Naive thymus-derived CD8-positive, alpha-beta T cell (primary cell): Measurements from ENCODE around the gene FAM120A. TPM values are rescaled to one million over a fixed set of nuclear protein-coding genes. Genes with fewer than 3 reads are reported as not detected.

ENCODE experiments used
- ATAC-seq, 2 donors: fragments of 150-1000 bp; cut with Tn5 transposase in 1 of 2; sonication (Bioruptor Pico), chemical (Tn5 transposase) in 1 of 2; 1 replicate in 1 of 2; 2 replicates in 1 of 2; pipeline ENCODE4 v1.10.0; 2021; ENCODE audit warnings: mild to moderate bottlenecking in 2 of 2, moderate library complexity in 2 of 2
- POLR2A ChIA-PET: fragments of 350-600 bp; sonication (Branson Sonifier 250); formaldehyde crosslinking; loops from one replicate; lab custom pipeline; 2021; ENCODE audit warnings: antibody characterized with exemption; lab: Charles Lee
- DNase-seq, 10 donors: peaks; one replicate each; pipeline versions ENCODE4 v3.0.0 to v3.0.0-alpha.2; 2020 to 2022
- H3K27ac Mint-ChIP-seq, 10 donors: one replicate each; pipeline ENCODE4 v1.8.0; 2020 to 2022; ENCODE audit warnings: mild to moderate bottlenecking in 10 of 10, mixed read lengths in 10 of 10, moderate library complexity in 4 of 10, inconsistent platforms in 1 of 10
- H3K27me3 Mint-ChIP-seq, 5 donors: one replicate each; pipeline ENCODE4 v1.8.0; 2021 to 2022; ENCODE audit warnings: mixed read lengths in 5 of 5
- H3K36me3 Mint-ChIP-seq, 3 donors: one replicate each; pipeline ENCODE4 v1.8.0; 2020 to 2022; ENCODE audit warnings: mixed read lengths in 3 of 3, mild to moderate bottlenecking in 2 of 3, inconsistent platforms in 1 of 3
- H3K4me1 Mint-ChIP-seq, 4 donors: one replicate each; pipeline ENCODE4 v1.8.0; 2021 to 2022; ENCODE audit warnings: mixed read lengths in 4 of 4
- H3K4me3 Mint-ChIP-seq, 10 donors: one replicate each; pipeline ENCODE4 v1.8.0; 2020 to 2022; ENCODE audit warnings: mild to moderate bottlenecking in 10 of 10, mixed read lengths in 10 of 10, moderate library complexity in 6 of 10, inconsistent platforms in 1 of 10
- H3K9me3 Mint-ChIP-seq, 9 donors: one replicate each; pipeline ENCODE4 v1.8.0; 2020 to 2022; ENCODE audit warnings: mixed read lengths in 9 of 9, mild to moderate bottlenecking in 3 of 9, inconsistent platforms in 1 of 9, moderate library complexity in 1 of 9
- polyA plus RNA-seq, 3 donors: library from polyadenylated mRNA; unstranded; fragments of 300-500 nt; fragmentation: Illumina TruSeq; gene quantifications; one replicate each; pipeline ENCODE4 v1.2.3, GENCODE V29; 2021
- total RNA-seq, 8 experiments: library from RNA in 2 of 8; stranded (reverse) in 2 of 8; gene quantifications; one replicate each; pipeline ENCODE4 v1.2.3 and lab custom pipeline; 2021 to 2026

FAM120A gene, protein sequence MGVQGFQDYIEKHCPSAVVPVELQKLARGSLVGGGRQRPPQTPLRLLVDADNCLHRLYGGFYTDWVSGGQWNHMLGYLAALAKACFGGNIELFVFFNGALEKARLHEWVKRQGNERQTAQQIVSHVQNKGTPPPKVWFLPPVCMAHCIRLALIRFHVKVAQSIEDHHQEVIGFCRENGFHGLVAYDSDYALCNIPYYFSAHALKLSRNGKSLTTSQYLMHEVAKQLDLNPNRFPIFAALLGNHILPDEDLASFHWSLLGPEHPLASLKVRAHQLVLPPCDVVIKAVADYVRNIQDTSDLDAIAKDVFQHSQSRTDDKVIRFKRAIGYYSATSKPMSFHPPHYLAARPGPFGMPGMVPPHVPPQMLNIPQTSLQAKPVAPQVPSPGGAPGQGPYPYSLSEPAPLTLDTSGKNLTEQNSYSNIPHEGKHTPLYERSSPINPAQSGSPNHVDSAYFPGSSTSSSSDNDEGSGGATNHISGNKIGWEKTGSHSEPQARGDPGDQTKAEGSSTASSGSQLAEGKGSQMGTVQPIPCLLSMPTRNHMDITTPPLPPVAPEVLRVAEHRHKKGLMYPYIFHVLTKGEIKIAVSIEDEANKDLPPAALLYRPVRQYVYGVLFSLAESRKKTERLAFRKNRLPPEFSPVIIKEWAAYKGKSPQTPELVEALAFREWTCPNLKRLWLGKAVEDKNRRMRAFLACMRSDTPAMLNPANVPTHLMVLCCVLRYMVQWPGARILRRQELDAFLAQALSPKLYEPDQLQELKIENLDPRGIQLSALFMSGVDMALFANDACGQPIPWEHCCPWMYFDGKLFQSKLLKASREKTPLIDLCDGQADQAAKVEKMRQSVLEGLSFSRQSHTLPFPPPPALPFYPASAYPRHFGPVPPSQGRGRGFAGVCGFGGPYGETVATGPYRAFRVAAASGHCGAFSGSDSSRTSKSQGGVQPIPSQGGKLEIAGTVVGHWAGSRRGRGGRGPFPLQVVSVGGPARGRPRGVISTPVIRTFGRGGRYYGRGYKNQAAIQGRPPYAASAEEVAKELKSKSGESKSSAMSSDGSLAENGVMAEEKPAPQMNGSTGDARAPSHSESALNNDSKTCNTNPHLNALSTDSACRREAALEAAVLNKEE
- total RNA-seq (10 to 100 TPM; 82.2 to 85.4 TPM), polyA plus RNA-seq (10 to 100 TPM in 1 of 3 donors, 1 to 10 TPM in 2; 7.8 to 10.7 (median 10.0) TPM), total RNA-seq (lab: John Stamatoyannopoulos, UW) (120 to 261 (median 179) reads per million in 6 experiments)

- no peaks in the 10 kb centered on the region for H3K27me3 Mint-ChIP-seq
- POLR2A ChIA-PET = interaction anchor here (0.6 to 2.8 kb wide), 8 partner anchors 9 to 789 kb away, joined by 3 to 15 read pairs (median 4); no protein-coding TSS in a partner anchor
- H3K4me3 Mint-ChIP-seq = peak within 1 kb of the TSS; percentile 91 to 100 (median 96)
- ATAC-seq (peak; percentile 71 to 72), DNase-seq (peak; percentile 63 to 86 (median 70))
- peaks cover 20 to 56% (median 47%) of the 10 kb centered on the region in 4 donors for H3K4me1 Mint-ChIP-seq
- H3K9me3 Mint-ChIP-seq = no peaks in the 10 kb centered on the region
- H3K27ac Mint-ChIP-seq = peak within 1 kb of the TSS; percentile 90 to 99 (median 96)
- H3K36me3 Mint-ChIP-seq = peaks cover 0 to 36% (median 9%) of the 10 kb centered on the region in 3 donors
These were observed at the start of gene FAM120A for GRCh38 chr9:93450945-93451815. Gene FAM120A, plus strand, starts transcription at chr9:93451685. Its CDS starts 231 bp downstream, at chr9:93451916.

GRCh38 chr9:93406371-93406770 lies 45.1 kb upstream of the FAM120A start:
- DNase-seq (no peak), ATAC-seq (no peak)
- H3K36me3 Mint-ChIP-seq = no peaks in the 10 kb centered on the region
- H3K4me3 Mint-ChIP-seq = no peak overlapping the region
- H3K27me3 Mint-ChIP-seq = peaks cover 3 to 28% (median 14%) of the 10 kb centered on the region in 5 donors
- H3K9me3 Mint-ChIP-seq = no peaks in the 10 kb centered on the region
- H3K4me1 Mint-ChIP-seq = no peaks in the 10 kb centered on the region
- no peak overlapping the region for H3K27ac Mint-ChIP-seq
- POLR2A ChIA-PET = no interaction called here

DNA sequence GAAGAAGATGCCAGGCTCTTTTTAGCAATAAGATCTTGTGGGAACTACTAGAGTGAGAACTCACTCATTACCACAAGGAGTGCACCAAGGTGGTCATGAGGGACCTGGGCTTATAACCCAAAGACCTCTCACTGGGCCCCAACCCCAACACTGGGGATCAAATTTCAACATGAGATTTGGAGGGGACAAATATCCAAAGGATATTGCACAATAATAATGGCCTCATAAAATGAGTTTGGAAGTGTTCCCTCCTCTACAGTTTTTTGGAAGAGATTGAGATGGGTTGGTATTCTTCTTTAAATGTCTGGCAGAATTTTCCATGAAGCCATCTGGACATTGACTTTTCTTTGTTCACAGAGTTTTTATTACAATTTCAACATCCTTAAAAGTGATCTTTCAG lies 38.0 kb upstream of the FAM120A start:
- H3K27me3 Mint-ChIP-seq = peaks cover 10 to 38% (median 22%) of the 10 kb centered on the region in 5 donors
- no peaks in the 10 kb centered on the region for H3K4me1 Mint-ChIP-seq
- H3K4me3 Mint-ChIP-seq = no peak overlapping the region
- POLR2A ChIA-PET = no interaction called here
- no peak for ATAC-seq
- H3K27ac Mint-ChIP-seq = no peak overlapping the region
- peaks cover under 1 to 14% (median 9%) of the 10 kb centered on the region in 9 donors for H3K9me3 Mint-ChIP-seq
- DNase-seq = no peak
- H3K36me3 Mint-ChIP-seq = peaks cover 0 to 7% (median 0%) of the 10 kb centered on the region in 3 donors

DNA sequence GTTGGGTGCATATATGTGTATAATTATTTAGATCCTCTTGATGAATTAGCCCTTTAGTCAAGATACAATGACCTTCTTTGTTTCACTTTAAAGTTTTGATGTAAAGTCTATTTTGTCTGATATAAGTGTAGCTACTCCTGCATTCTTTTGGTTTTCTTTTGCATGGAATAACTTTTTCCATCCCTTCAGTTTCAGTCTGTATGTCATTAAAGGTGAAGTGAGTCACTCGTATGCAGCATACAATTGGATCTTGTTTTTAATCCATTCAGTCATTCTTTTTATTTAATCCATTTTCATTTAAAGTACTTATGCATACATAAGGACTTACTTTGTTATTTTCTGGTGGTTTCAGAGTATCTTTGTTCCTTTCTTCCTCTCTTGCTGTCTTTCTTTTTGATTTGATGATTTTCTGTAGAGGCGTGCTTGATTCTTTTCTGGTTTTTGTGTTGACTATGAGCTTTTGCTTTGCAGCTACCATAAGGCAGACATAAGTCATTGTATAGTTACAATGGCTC lies 36.3 kb upstream of the FAM120A start:
- no peak for ATAC-seq
- Mint-ChIP-seq H3K4me3 (no peak overlapping the region), H3K9me3 (peaks cover 5 to 28% (median 21%) of the 10 kb centered on the region in 9 donors), H3K27ac (no peak overlapping the region), H3K36me3 (peaks cover 2 to 12% (median 8%) of the 10 kb centered on the region in 3 donors), H3K4me1 (no peaks in the 10 kb centered on the region), H3K27me3 (peaks cover 7 to 32% (median 14%) of the 10 kb centered on the region in 5 donors)
- DNase-seq = no peak
- POLR2A ChIA-PET = no interaction called here

DNA sequence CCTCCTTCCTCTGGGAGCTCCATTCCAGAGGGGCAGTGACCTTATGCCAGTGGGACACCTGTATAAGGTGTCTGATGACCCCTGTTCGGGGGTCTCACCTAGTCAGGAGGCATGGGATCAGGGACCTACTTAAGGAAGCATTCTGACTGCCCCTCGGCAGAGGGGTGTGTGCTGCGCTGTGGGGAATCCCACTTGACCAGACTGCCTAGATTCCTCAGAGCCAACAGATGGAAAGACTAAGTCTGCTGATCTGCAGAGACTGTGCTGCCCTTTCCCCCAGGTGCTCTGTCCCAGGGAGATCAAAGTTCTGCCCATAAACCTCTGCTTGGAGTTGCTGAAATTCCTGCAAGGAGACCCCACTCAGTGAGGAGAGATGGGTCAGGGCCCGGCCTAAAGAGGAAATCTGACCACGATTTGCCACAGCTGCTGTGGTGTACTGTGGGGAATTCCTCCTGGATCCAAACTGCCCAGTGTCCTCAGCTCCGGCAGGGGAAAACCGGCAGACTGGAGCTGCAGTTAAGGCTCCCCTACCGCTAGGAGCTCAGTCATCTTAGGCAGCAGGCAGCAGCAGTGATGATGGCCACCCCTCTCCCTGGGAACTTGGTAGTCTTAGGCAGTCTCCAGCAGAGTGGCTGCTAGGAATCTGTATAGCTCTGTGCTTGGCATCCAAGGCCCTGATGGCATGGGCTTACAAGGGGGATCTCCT lies 34.8 kb upstream of the FAM120A start:
- H3K4me3 Mint-ChIP-seq = no peak overlapping the region
- H3K4me1 Mint-ChIP-seq = no peaks in the 10 kb centered on the region
- peaks cover 7 to 33% (median 21%) of the 10 kb centered on the region in 9 donors for H3K9me3 Mint-ChIP-seq
- no peak for ATAC-seq
- peaks cover 2 to 14% (median 8%) of the 10 kb centered on the region in 3 donors for H3K36me3 Mint-ChIP-seq
- POLR2A ChIA-PET = no interaction called here
- H3K27ac Mint-ChIP-seq = no peak overlapping the region
- H3K27me3 Mint-ChIP-seq = peaks cover 0 to 24% (median 11%) of the 10 kb centered on the region in 5 donors
- DNase-seq = no peak

- Mint-ChIP-seq H3K27ac (no peak overlapping the region), H3K9me3 (peaks cover 7 to 33% (median 21%) of the 10 kb centered on the region in 9 donors), H3K36me3 (peaks cover 2 to 14% (median 8%) of the 10 kb centered on the region in 3 donors), H3K4me3 (no peak overlapping the region), H3K4me1 (no peaks in the 10 kb centered on the region), H3K27me3 (peaks cover 0 to 20% (median 11%) of the 10 kb centered on the region in 5 donors)
- no peak for ATAC-seq
- POLR2A ChIA-PET = no interaction called here
- no peak for DNase-seq
These were observed 33.9 kb upstream of the FAM120A start for GRCh38 chr9:93417538-93417937.

GRCh38 chr9:93419023-93419422 lies 32.5 kb upstream of the FAM120A start:
- DNase-seq = no peak
- no peak overlapping the region for H3K27ac Mint-ChIP-seq
- peaks cover 0 to 3% (median 0%) of the 10 kb centered on the region in 4 donors for H3K4me1 Mint-ChIP-seq
- peak overlapping the region in 1 of 10 donors; percentile 8 for H3K4me3 Mint-ChIP-seq
- POLR2A ChIA-PET = interaction anchor here (0.7 kb wide), 1 partner anchor 15 kb away, joined by 6 read pairs; no protein-coding TSS in a partner anchor
- H3K9me3 Mint-ChIP-seq = peaks cover 5 to 32% (median 17%) of the 10 kb centered on the region in 9 donors
- H3K36me3 Mint-ChIP-seq = peaks cover 2 to 14% (median 8%) of the 10 kb centered on the region in 3 donors
- ATAC-seq = no peak
- H3K27me3 Mint-ChIP-seq = peaks cover 8 to 23% (median 10%) of the 10 kb centered on the region in 5 donors

DNA sequence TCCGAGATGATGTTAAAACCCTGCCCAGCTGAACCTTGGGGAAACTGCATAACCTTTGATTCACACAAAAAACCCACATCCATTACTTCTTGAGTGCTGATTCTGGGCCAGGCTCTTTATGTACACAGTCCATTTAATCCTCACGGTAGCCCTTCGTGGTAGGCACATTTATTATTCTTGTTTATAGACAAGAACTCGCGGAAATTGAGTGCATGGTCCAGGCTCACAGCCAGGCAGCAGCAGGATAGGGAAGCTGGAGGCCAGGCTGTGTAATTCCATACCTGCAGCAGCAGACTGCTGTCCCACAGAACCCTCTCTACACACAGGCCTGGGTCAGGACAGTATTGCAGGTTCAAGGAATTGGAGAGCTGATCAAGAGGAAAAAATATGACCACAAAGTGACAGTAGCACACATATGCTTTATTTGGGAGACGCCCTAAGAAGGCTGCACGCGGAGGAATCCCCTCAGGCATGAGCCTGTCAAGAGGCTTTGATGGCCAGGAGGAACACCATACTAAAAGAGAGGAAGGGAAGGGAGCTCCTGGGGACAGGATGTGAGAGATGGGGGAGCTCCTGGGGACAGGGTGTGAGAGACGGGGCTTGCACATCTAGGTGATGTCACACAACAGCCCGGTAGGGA lies 28.4 kb upstream of the FAM120A start:
- H3K36me3 Mint-ChIP-seq = peaks cover 2 to 17% (median 7%) of the 10 kb centered on the region in 3 donors
- H3K4me3 Mint-ChIP-seq = no peak overlapping the region
- H3K27me3 Mint-ChIP-seq = peaks cover 1 to 24% (median 13%) of the 10 kb centered on the region in 5 donors
- ATAC-seq (no peak), DNase-seq (no peak)
- no peak overlapping the region for H3K27ac Mint-ChIP-seq
- POLR2A ChIA-PET = no interaction called here
- H3K4me1 Mint-ChIP-seq = peaks cover 0 to 3% (median 0%) of the 10 kb centered on the region in 4 donors
- H3K9me3 Mint-ChIP-seq = peaks cover 2 to 31% (median 10%) of the 10 kb centered on the region in 9 donors

GRCh38 chr9:93427655-93428379 lies 23.7 kb upstream of the FAM120A start:
- Mint-ChIP-seq H3K4me3 (no peak overlapping the region), H3K9me3 (peaks cover 0 to 8% (median 0%) of the 10 kb centered on the region in 9 donors), H3K27ac (no peak overlapping the region), H3K36me3 (peaks cover 0 to 9% (median 0%) of the 10 kb centered on the region in 3 donors), H3K4me1 (peaks cover 0 to 8% (median 3%) of the 10 kb centered on the region in 4 donors), H3K27me3 (peaks cover 0 to 27% (median 12%) of the 10 kb centered on the region in 5 donors)
- ATAC-seq (no peak), DNase-seq (no peak)
- POLR2A ChIA-PET = no interaction called here
